ENCODE measurements around the gene SDK2.

GRCh38 chr17:73539166-73539565 lies 105.1 kb downstream of the SDK2 start:
- TF ChIP-seq ZBTB17 (CRISPR knock-in tag; IDR thresholded peaks at IDR 0.05), result no peak
- TF ChIP-seq GTF3C2 (IDR thresholded peaks at IDR 0.05; ENCODE audit: borderline replicate concordance, extremely low read depth, insufficient read length), result no peak
- no peak for TF ChIP-seq USF2 (CRISPR knock-in tag; IDR thresholded peaks at IDR 0.05)
- no peak for TF ChIP-seq GABPA (tag; conservative IDR thresholded peaks at IDR 0.05; ENCODE audit: low read depth)
- no peak for TF ChIP-seq ZNF3 (CRISPR knock-in tag; IDR thresholded peaks at IDR 0.05)
- no peak for TF ChIP-seq ARID3A (IDR thresholded peaks at IDR 0.05; ENCODE audit: borderline replicate concordance, low read depth, low read length)
- TF ChIP-seq NFATC3 (IDR thresholded peaks at IDR 0.05), result no peak

Measured in K562 (cell line).